GM12878 (cell line): Measurements from ENCODE around the gene BRSK2. TPM values are rescaled to one million over a fixed set of nuclear protein-coding genes. Genes with fewer than 3 reads are reported as not detected.

Experiments
- ATAC-seq: fragments of 200-7000 bp; cut with Tn5 transposase; 3 replicates; pipeline ENCODE4 v1.9.1; 2020; ENCODE audit warnings: mild to moderate bottlenecking, moderate library complexity
- BruUV-seq: library from RNA; stranded (reverse); fragments of 400-500 nt; replicated peaks from 2 replicates; lab custom pipeline; 2021; lab: Mats Ljungman, UMichigan
- CTCF ChIA-PET: fragments of 300-600 bp; sonication (Branson Sonifier 250); formaldehyde crosslinking; extraction: SDS; loops from one replicate; lab custom pipeline; 2021; ENCODE audit warnings: inconsistent platforms; lab: Yijun Ruan, JAX
- POLR2A ChIA-PET: fragments of 350-600 bp; formaldehyde crosslinking; extraction: SDS; loops from one replicate; lab custom pipeline; 2021; ENCODE audit warnings: inconsistent platforms; lab: Charles Lee
- RAD21 ChIA-PET: fragments of 300-600 bp; sonication (Branson Sonifier 250); formaldehyde crosslinking; loops from one replicate; lab custom pipeline; 2023; ENCODE audit warnings: antibody characterized with exemption; ENCODE audit not compliant: unreplicated experiment; lab: Charles Lee
- SMC1A ChIA-PET: fragments of 300-600 bp; sonication (Branson Sonifier 250); formaldehyde crosslinking; loops from one replicate; lab custom pipeline; 2023; ENCODE audit not compliant: unreplicated experiment, uncharacterized antibody; lab: Charles Lee
- DNase-seq: peaks from one replicate; pipeline ENCODE4 v3.0.0-alpha.2; 2011; ENCODE audit warnings: low read depth, low spot score
- FAIRE-seq: peaks from 3 replicates; lab custom pipeline; 2011; peaks lifted over from hg19 to GRCh38; lab: Jason Lieb, UNC
- H2AFZ ChIP-seq: 2 replicates; pipeline ENCODE4 v1.6.0; 2011; ENCODE audit warnings: low read depth, low read length, control low read depth; ENCODE audit not compliant: control insufficient read depth
- H3K27ac ChIP-seq: 2 replicates; pipeline ENCODE4 v1.5.1; 2011; ENCODE audit warnings: control low read depth; ENCODE audit not compliant: control insufficient read depth, insufficient read depth
- H3K27me3 ChIP-seq, 2 experiments: replicated peaks in 1 of 2; 2 replicates each; pipeline versions ENCODE4 v1.6.0 to v1.6.1; 2011; ENCODE audit warnings: low read length in 1 of 2; ENCODE audit not compliant: control insufficient read depth in 2 of 2, insufficient read depth in 2 of 2
- H3K36me3 ChIP-seq, 2 experiments: 2 replicates each; pipeline ENCODE4 v1.5.1; 2011; ENCODE audit warnings: low read length in 1 of 2; ENCODE audit not compliant: control insufficient read depth in 2 of 2, insufficient read depth in 2 of 2
- H3K4me1 ChIP-seq: 2 replicates; pipeline ENCODE4 v1.6.1; 2011; ENCODE audit warnings: mild to moderate bottlenecking, low read length, moderate library complexity, mixed read lengths; ENCODE audit not compliant: control insufficient read depth, insufficient read depth
- H3K4me2 ChIP-seq: 2 replicates; pipeline ENCODE4 v1.6.0; 2011; ENCODE audit warnings: control low read depth; ENCODE audit not compliant: control insufficient read depth, insufficient read depth
- H3K4me3 ChIP-seq: fragments of 200-600 bp; sonication (generic); 2 replicates; pipeline ENCODE4 v1.5.1; 2016
- H3K79me2 ChIP-seq: 2 replicates; pipeline ENCODE4 v1.6.0; 2011; ENCODE audit warnings: low read length; ENCODE audit not compliant: control insufficient read depth, insufficient read depth
- H3K9ac ChIP-seq: 2 replicates; pipeline ENCODE4 v1.8.0; 2011; ENCODE audit warnings: low read length, control low read depth, mixed read lengths; ENCODE audit not compliant: control insufficient read depth, insufficient read depth
- H3K9me3 ChIP-seq: replicated peaks from 3 replicates; pipeline ENCODE4 v1.5.1; 2011; ENCODE audit warnings: mild to moderate bottlenecking, low read length; ENCODE audit not compliant: control insufficient read depth, insufficient read depth
- H4K20me1 ChIP-seq: 2 replicates; pipeline ENCODE4 v1.6.0; 2011; ENCODE audit not compliant: control insufficient read depth, insufficient read depth
- ATF3 ChIP-seq: IDR thresholded peaks from 2 replicates; pipeline ENCODE4 v1.6.1; 2011; ENCODE audit warnings: low read depth, mild to moderate bottlenecking, low read length, moderate library complexity, borderline replicate concordance; ENCODE audit errors: extremely low read depth
- BCL11A ChIP-seq: IDR thresholded peaks from 2 replicates; pipeline ENCODE4 v1.6.1; 2011; ENCODE audit warnings: low read depth, low read length
- BHLHE40 ChIP-seq, 2 experiments: fragments of 450-650 bp in 1 of 2; IDR thresholded peaks; 2 replicates each; pipeline ENCODE4 v1.6.1; 2011 to 2017; ENCODE audit warnings: low read depth in 2 of 2, borderline replicate concordance in 1 of 2, improper control_type of control experiment in 1 of 2, low read length in 1 of 2, mild to moderate bottlenecking in 1 of 2
- CBX5 ChIP-seq: sonication (generic); IDR thresholded peaks from 2 replicates; pipeline ENCODE4 v1.6.1; 2016; ENCODE audit warnings: low read depth, moderate library complexity, mild to moderate bottlenecking, inconsistent platforms
- KLF5 ChIP-seq: fragments of 450-650 bp; IDR thresholded peaks from 2 replicates; pipeline ENCODE4 v1.6.1; 2014; ENCODE audit warnings: mild to moderate bottlenecking; ENCODE audit not compliant: partially characterized antibody
- PKNOX1 ChIP-seq: fragments of 450-650 bp; IDR thresholded peaks from 2 replicates; pipeline ENCODE4 v1.6.1; 2016; ENCODE audit warnings: mild to moderate bottlenecking
- TARDBP ChIP-seq: IDR thresholded peaks from 2 replicates; pipeline ENCODE4 v1.6.1; 2016; ENCODE audit warnings: borderline replicate concordance
- WGBS: methylation state at CpG from one replicate; pipeline ENCODE4 v1.1.6; 2016; ENCODE audit warnings: low lambda C conversion rate; ENCODE audit not compliant: insufficient replicate concordance, insufficient coverage; ENCODE audit errors: missing lambda C conversion rate; 5-methylcytosine and 5-hydroxymethylcytosine counted together
- in situ Hi-C: fragments of 300-500 bp; cut with MboI; formaldehyde crosslinking; loops from 9 replicates; pipeline ENCODE4 v1.14.3; 2018; ENCODE audit warnings: mixed read lengths
- intact Hi-C: fragments of 100-400 bp; cut with micrococcal nuclease; formaldehyde crosslinking; loops from one replicate; pipeline ENCODE4 v1.14.2; 2022; ENCODE audit not compliant: unreplicated experiment
- polyA plus RNA-seq, 11 experiments: library from polyadenylated mRNA; depleted of rRNA in 4 of 11; unstranded in 6 of 11; stranded (reverse) in 5 of 11; fragments of >200 nt; fragmentation: Nextera tagmentation in 4 of 11; fragmentation: Illumina TruSeq in 1 of 11; extraction: Ambion mirVana in 4 of 11; extraction: Trizol in 1 of 11; gene quantifications; 1 replicate in 1 of 11; 2 replicates in 10 of 11; pipeline versions ENCODE4 v1.2.1 to v1.2.3, GENCODE V29; 2011 to 2016; ENCODE audit warnings: inconsistent platforms in 2 of 11, missing spikeins in 2 of 11, low read depth in 1 of 11
- total RNA-seq, 4 experiments: library from RNA; depleted of rRNA in 3 of 4; stranded (reverse); fragments of >200 nt in 3 of 4; fragmentation: Illumina TruSeq in 1 of 4; extraction: Trizol in 1 of 4; gene quantifications; 2 replicates each; pipeline versions ENCODE4 v1.2.1 to v1.2.3, GENCODE V29; 2013 to 2021

Gene BRSK2
- total and polyA plus RNA-seq, 10 of the 15 experiments (the other 5 are each of a cell fraction or from before 2014, with no cell fraction given), result 0.13 TPM; not detected in 9

DNA sequence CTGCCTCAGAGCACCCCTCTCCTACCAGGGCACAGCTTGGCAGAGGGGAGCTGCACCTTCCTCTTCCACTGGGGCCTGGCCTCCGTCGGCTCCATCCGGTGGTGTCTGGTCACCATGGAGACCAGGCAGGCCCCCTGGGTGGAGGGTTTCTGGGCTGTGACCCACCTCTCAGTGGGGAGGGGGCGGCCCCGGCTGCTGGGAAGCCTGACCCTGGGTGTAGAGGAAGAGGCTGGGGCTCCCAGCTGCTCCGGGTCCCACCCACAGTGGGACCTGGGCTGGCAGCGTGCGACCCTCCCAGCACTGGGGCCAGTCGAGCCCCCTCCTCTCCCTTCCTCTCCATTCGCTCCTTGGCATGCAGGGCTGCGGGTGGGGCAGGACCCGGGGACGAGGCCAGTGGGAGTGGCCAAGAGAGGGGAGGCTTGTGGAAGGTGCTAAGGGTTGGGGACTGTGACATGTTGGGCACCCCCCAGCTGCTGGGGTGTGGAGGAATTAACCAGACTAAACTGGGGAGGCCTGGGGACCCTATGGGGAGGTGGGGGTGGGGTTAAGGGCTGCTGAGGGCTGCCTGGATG is 46.8 kb downstream of the BRSK2 start (continued):
- TF ChIP-seq KLF5, result no peak
- TF ChIP-seq, all 136 proteins: peak for 0

DNA sequence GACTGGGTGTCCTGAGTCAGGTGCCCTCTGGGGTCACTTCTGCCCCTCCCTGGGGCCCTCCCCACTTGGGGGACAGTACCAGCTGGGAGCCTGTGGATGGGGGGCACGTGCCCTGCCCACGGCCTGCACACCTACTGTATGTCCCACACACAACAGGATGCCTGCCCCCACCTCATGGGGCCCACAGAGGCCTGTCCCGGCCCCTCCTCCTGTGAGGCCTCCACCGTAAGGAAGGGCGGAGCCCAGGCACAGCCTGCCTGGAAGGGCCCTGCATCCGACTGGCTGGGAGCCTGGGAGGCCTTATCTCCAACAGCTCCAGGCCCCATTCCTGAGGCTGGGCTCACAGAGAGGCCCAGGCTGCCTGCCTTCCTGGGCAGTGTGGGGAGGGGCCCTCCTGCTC is 47.8 kb downstream of the BRSK2 start:
- CTCF ChIA-PET, result no interaction called here
- Histone ChIP-seq H3K27ac (no peak overlapping the region), H3K9me3 (no peaks in the 10 kb centered on the region), H3K79me2 (no peaks in the 10 kb centered on the region)
- BruUV-seq, result no TSS peak
- TF ChIP-seq ATF3, result no peak
- no peak for TF ChIP-seq TARDBP
- no peak for TF ChIP-seq CBX5
- no peak for TF ChIP-seq BCL11A
- no peak for TF ChIP-seq PKNOX1
- no peak for TF ChIP-seq BHLHE40 (IDR thresholded peaks at IDR 0.05; ENCODE audit: borderline replicate concordance in 1 of 2, low read depth in 2 of 2, low read length in 1 of 2)
- TF ChIP-seq, all 136 proteins: peak for 0
- Histone ChIP-seq H3K4me2 (no peak overlapping the region), H3K27me3 (no peaks in the 10 kb centered on the region), H3K4me1 (no peaks in the 10 kb centered on the region), H3K4me3 (no peak overlapping the region), H3K36me3 (no peaks in the 10 kb centered on the region), H3K9ac (no peak overlapping the region), H2AFZ (no peak overlapping the region), H4K20me1 (no peaks in the 10 kb centered on the region)
- WGBS, result 13% methylated on average over 6 of the region's 6 CpGs
- RAD21 ChIA-PET, result no interaction called here
- DNase-seq (no peak), FAIRE-seq (no peak), ATAC-seq (peak; percentile 24; the same call in 1 of the 3 replicates)
- SMC1A ChIA-PET, result no interaction called here
- in situ Hi-C loops (no loop called here), intact Hi-C loops (no loop called here)
- POLR2A ChIA-PET, result no interaction called here
